ENCODE measurements around the gene CCDC57.

Gene CCDC57

DNA sequence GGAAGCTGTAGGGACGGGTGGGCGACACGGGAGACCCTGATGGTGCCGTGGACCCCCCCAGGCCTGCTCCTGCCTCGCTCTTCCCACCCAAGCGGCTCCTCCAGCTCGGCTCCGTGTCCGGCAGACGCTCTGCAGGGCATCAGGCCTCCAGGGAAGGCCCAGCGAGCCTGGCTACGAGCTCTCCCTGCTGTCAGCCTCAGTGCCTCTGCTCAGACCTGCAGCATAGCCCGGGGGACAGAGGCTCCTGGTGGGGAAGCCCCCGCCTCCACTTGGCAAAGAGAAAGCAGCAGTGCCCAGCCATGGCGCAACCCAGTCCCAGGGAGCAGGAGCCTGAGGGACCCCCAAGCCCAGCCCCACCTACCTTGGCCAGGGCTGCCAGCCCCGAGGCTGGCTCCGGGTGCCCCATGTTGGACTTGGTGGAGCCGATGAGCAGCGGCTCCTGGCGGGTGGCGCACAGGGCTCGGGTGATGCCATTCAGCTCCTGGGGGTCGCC is 120.5 kb downstream of the CCDC57 start:
- peaks cover 13% of the 10 kb centered on the region; the same call in 1 of the 2 replicates for H4K20me1 ChIP-seq (ENCODE audit: insufficient read depth)
- H2AFZ ChIP-seq (ENCODE audit: low read depth) = no peak overlapping the region
- no peak overlapping the region for H3K27ac ChIP-seq
- peaks cover 17% of the 10 kb centered on the region for H3K4me1 ChIP-seq (ENCODE audit: low read depth, poor library complexity, severe bottlenecking)
- TF ChIP-seq CTCF (conservative IDR thresholded peaks at IDR 0.05; ENCODE audit: low read depth, low read length) = no peak
- peaks cover 24% of the 10 kb centered on the region; the same call in 1 of the 2 replicates for H3K36me3 ChIP-seq (ENCODE audit: insufficient read depth)
- peaks cover 25% of the 10 kb centered on the region for H3K79me2 ChIP-seq (ENCODE audit: insufficient read depth, low read depth)
- no peaks in the 10 kb centered on the region for H3K27me3 ChIP-seq (ENCODE audit: insufficient read depth, low read depth)
- H3K4me2 ChIP-seq = no peak overlapping the region
- H3K9ac ChIP-seq = no peak overlapping the region
- H3K4me3 ChIP-seq (IDR thresholded peaks at IDR 0.05; ENCODE audit: insufficient read depth, low read depth, low read length) = no peak overlapping the region

GRCh38 chr17:82091264-82092066 is 121.2 kb downstream of the CCDC57 start:
- Histone ChIP-seq H4K20me1 (ENCODE audit: insufficient read depth) (peaks cover 11% of the 10 kb centered on the region; the same call in 1 of the 2 replicates), H3K4me3 (IDR thresholded peaks at IDR 0.05; ENCODE audit: insufficient read depth, low read depth, low read length) (no peak overlapping the region), H3K79me2 (ENCODE audit: insufficient read depth, low read depth) (peaks cover 19% of the 10 kb centered on the region)

GRCh38 chr17:82090549-82091263 is 121.9 kb downstream of the CCDC57 start:
- Histone ChIP-seq H3K79me2 (ENCODE audit: insufficient read depth, low read depth) (peaks cover 11% of the 10 kb centered on the region), H2AFZ (ENCODE audit: low read depth) (no peak overlapping the region), H3K36me3 (ENCODE audit: insufficient read depth) (peaks cover 32% of the 10 kb centered on the region; the same call in 1 of the 2 replicates), H3K4me3 (IDR thresholded peaks at IDR 0.05; ENCODE audit: insufficient read depth, low read depth, low read length) (no peak overlapping the region), H3K4me2 (no peak overlapping the region), H3K27me3 (ENCODE audit: insufficient read depth, low read depth) (no peaks in the 10 kb centered on the region), H3K27ac (no peak overlapping the region), H3K9ac (no peak overlapping the region), H3K4me1 (ENCODE audit: low read depth, poor library complexity, severe bottlenecking) (peaks cover 6% of the 10 kb centered on the region), H4K20me1 (ENCODE audit: insufficient read depth) (peaks cover 5% of the 10 kb centered on the region; the same call in 1 of the 2 replicates)
- no peak for TF ChIP-seq CTCF (conservative IDR thresholded peaks at IDR 0.05; ENCODE audit: low read depth, low read length)

More at GRCh38 chr17:82091264-82092066, 121.2 kb downstream of the CCDC57 start:
- no peak overlapping the region for H2AFZ ChIP-seq (ENCODE audit: low read depth)
- H3K27ac ChIP-seq = no peak overlapping the region
- H3K36me3 ChIP-seq (ENCODE audit: insufficient read depth) = peaks cover 25% of the 10 kb centered on the region; the same call in 1 of the 2 replicates
- TF ChIP-seq CTCF (conservative IDR thresholded peaks at IDR 0.05; ENCODE audit: low read depth, low read length) = no peak
- H3K9ac ChIP-seq = no peak overlapping the region
- peaks cover 13% of the 10 kb centered on the region for H3K4me1 ChIP-seq (ENCODE audit: low read depth, poor library complexity, severe bottlenecking)
- no peaks in the 10 kb centered on the region for H3K27me3 ChIP-seq (ENCODE audit: insufficient read depth, low read depth)
- no peak overlapping the region for H3K4me2 ChIP-seq

DNA sequence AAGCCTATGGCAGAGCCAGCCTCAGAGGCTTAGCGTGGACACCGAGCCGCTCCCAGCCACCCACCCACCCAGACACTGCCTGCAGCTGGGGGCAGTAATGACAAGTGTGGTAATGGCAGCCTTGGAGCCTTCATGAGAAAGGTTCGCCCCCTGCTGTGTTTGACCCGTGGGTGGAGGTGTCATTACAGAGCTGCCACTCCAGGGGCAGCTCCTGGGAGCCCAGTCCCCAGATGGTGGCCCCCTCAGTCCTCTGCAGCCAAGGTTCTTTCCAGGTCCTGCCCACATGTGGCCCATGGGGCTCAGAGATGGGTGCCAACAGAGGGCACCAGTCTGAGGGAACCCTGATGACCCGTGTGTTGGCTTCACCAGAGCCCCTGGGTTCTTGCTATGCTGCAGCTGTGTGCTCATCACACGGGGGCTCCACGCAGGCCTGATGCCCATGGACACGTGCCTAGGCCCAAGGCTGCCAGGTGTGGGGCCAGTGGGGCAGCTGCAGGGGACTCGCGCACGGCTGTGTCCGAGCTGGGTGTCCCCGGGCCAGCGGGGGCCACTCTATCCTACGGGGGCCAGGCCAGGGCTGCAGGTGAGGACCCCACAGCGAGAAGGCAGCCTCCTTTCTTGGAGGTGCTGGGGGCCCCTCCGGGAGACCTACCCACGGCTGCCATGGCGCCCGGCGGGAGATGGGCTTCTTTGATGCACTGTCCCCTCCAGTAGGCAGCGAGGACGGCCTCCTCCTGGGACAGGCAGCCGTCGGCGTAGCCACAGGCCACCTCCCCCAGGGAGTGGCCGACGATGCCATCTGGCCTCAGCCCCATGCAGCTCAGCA is 122.7 kb downstream of the CCDC57 start:
- no peak overlapping the region for H2AFZ ChIP-seq (ENCODE audit: low read depth)
- peaks cover 35% of the 10 kb centered on the region; the same call in 1 of the 2 replicates for H3K36me3 ChIP-seq (ENCODE audit: insufficient read depth)
- peaks cover under 1% of the 10 kb centered on the region for H3K4me1 ChIP-seq (ENCODE audit: low read depth, poor library complexity, severe bottlenecking)
- H3K27me3 ChIP-seq (ENCODE audit: insufficient read depth, low read depth) = no peaks in the 10 kb centered on the region
- no peak overlapping the region for H3K27ac ChIP-seq
- no peak overlapping the region for H3K4me2 ChIP-seq
- no peak overlapping the region for H3K9ac ChIP-seq
- H3K79me2 ChIP-seq (ENCODE audit: insufficient read depth, low read depth) = peaks cover 3% of the 10 kb centered on the region; the same call in 1 of the 2 replicates
- no peak overlapping the region for H3K4me3 ChIP-seq (IDR thresholded peaks at IDR 0.05; ENCODE audit: insufficient read depth, low read depth, low read length)
- no peaks in the 10 kb centered on the region for H4K20me1 ChIP-seq (ENCODE audit: insufficient read depth)
- TF ChIP-seq CTCF (conservative IDR thresholded peaks at IDR 0.05; ENCODE audit: low read depth, low read length) = no peak
